ENCODE data around the gene SDK2. TPM values are rescaled to one million over a fixed set of nuclear protein-coding genes. Genes with fewer than 3 reads are reported as not detected.

Gene SDK2
- total and polyA plus RNA-seq, 9 of the 15 experiments (the other 6 are each of a cell fraction or from before 2014, with no cell fraction given): 0.04 TPM; not detected in 8

DNA sequence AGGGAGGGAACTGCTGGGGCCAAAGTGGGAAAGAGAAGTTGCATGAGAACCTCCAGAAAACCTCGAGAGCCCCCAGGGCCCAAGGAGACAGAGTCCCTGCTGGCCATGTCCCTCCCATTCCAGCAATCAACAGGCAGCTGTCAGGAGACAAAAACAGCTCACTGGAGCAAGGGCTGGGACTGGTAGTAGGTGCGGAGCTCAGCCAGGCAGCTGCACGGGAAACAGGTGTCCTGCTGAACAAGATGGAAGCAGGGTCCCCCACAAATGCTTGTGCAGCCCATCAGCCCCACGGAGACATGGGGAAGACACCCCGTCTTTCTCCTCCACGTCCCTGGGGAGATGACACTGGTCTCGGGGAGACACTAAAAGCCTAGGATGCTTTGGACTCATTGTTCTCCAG is 34.5 kb downstream of the SDK2 start:
- in situ Hi-C loops (cut with MboI) (no loop called here), intact Hi-C loops (cut with micrococcal nuclease) (no loop called here)
- Histone ChIP-seq H3K79me2 (ENCODE audit: control insufficient read depth, insufficient read depth, low read length) (no peaks in the 10 kb centered on the region), H3K27me3 (ENCODE audit: control insufficient read depth in 2 of 2, insufficient read depth in 2 of 2, low read length in 2 of 2) (peaks cover 0 to 38% of the 10 kb centered on the region in 2 experiments; a peak in 4 of 5 replicates), H3K9me1 (ENCODE audit: control insufficient read depth, insufficient read depth, low read length) (no peaks in the 10 kb centered on the region), H3K36me3 (ENCODE audit: control insufficient read depth, insufficient read depth, low read length) (no peaks in the 10 kb centered on the region), H3K27ac (ENCODE audit: extremely low read depth, low read depth, low read length) (no peak overlapping the region), H3K9ac (ENCODE audit: insufficient read depth in 1 of 2, low read depth in 2 of 2, low read length in 2 of 2) (no peak overlapping the region), H3K4me1 (replicated peaks in 1 of 2; ENCODE audit: control insufficient read depth in 2 of 2, insufficient read depth in 2 of 2, low read length in 2 of 2) (no peaks in the 10 kb centered on the region), H3K9me3 (replicated peaks; ENCODE audit: control insufficient read depth, insufficient read depth, low read depth, low read length) (no peaks in the 10 kb centered on the region), H3K4me3 (no peak overlapping the region), H3K4me2 (ENCODE audit: insufficient read depth, low read length) (no peak overlapping the region), H4K20me1 (replicated peaks; ENCODE audit: control insufficient read depth, insufficient read depth, low read length) (no peaks in the 10 kb centered on the region), H2AFZ (ENCODE audit: low read depth, low read length) (no peak overlapping the region)
- no peak for FAIRE-seq
- CTCF ChIA-PET (ENCODE audit: low intra/inter-chr PET ratio): no interaction called here
- POLR2A ChIA-PET: no interaction called here
- no TSS peak for BruUV-seq (replicated peaks)
- no peak for ATAC-seq
- no peak for DNase-seq (ENCODE audit: extremely low read depth in 1 of 4, low spot score in 3 of 4)
- WGBS (ENCODE audit: insufficient coverage, low coverage, missing lambda C conversion rate): 0% methylated on average over 7 of the region's 7 CpGs
- TF ChIP-seq USF2 (CRISPR knock-in tag; IDR thresholded peaks at IDR 0.05) (no peak), U2AF2 (optimal IDR thresholded peaks at IDR 0.05; ENCODE audit: low read depth, low read length) (no peak), TAF7 (tag; IDR thresholded peaks at IDR 0.05) (no peak), C11orf30 (IDR thresholded peaks at IDR 0.05; ENCODE audit: low read depth) (no peak), LCOR (CRISPR knock-in tag; IDR thresholded peaks at IDR 0.05) (no peak)
- TF ChIP-seq, protein P1, sequence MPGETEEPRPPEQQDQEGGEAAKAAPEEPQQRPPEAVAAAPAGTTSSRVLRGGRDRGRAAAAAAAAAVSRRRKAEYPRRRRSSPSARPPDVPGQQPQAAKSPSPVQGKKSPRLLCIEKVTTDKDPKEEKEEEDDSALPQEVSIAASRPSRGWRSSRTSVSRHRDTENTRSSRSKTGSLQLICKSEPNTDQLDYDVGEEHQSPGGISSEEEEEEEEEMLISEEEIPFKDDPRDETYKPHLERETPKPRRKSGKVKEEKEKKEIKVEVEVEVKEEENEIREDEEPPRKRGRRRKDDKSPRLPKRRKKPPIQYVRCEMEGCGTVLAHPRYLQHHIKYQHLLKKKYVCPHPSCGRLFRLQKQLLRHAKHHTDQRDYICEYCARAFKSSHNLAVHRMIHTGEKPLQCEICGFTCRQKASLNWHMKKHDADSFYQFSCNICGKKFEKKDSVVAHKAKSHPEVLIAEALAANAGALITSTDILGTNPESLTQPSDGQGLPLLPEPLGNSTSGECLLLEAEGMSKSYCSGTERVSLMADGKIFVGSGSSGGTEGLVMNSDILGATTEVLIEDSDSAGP (CRISPR knock-in tag; IDR thresholded peaks at IDR 0.05): no peak

Measured in K562 (cell line).